HepG2 (cell line): ENCODE measurements around the gene EFNA3. TPM values are rescaled to one million over a fixed set of nuclear protein-coding genes. Genes with fewer than 3 reads are reported as not detected.

Experiments used
- ARID2 ChIP-seq: sonication (generic); formaldehyde crosslinking; IDR thresholded peaks from 2 replicates; pipeline ENCODE4 v1.8.1; 2022; ENCODE audit warnings: mild to moderate bottlenecking, missing genetic modification reagents, borderline replicate concordance
- HNRNPUL1 ChIP-seq: fragments of 200-400 bp; formaldehyde crosslinking; IDR thresholded peaks from 2 replicates; pipeline ENCODE4 v1.6.1; 2017; ENCODE audit warnings: low read depth, mild to moderate bottlenecking, low read length, moderate library complexity
- HOXA9 ChIP-seq: sonication (generic); formaldehyde crosslinking; IDR thresholded peaks from 2 replicates; pipeline ENCODE4 v1.8.1; 2022; ENCODE audit warnings: missing genetic modification reagents, mild to moderate bottlenecking, moderate library complexity, borderline replicate concordance
- KLF11 ChIP-seq: IDR thresholded peaks from 2 replicates; pipeline ENCODE4 v1.6.1; 2016; ENCODE audit warnings: missing compliant biosample characterization
- NR2F6 ChIP-seq, 2 experiments: IDR thresholded peaks; 2 replicates each; pipeline ENCODE4 v1.6.1; 2016; ENCODE audit warnings: antibody characterized with exemption in 1 of 2, mild to moderate bottlenecking in 1 of 2
- REXO4 ChIP-seq: sonication (generic); formaldehyde crosslinking; IDR thresholded peaks from 2 replicates; pipeline ENCODE4 v1.8.0; 2022; ENCODE audit warnings: missing genetic modification reagents, mild to moderate bottlenecking, borderline replicate concordance
- RFX3 ChIP-seq: IDR thresholded peaks from 2 replicates; pipeline ENCODE4 v1.6.1; 2016; ENCODE audit warnings: missing biosample characterization, missing genetic modification reagents
- TBX3 ChIP-seq: fragments of 450-650 bp; IDR thresholded peaks from 2 replicates; pipeline ENCODE4 v1.6.1; 2017; ENCODE audit warnings: antibody characterized with exemption, mild to moderate bottlenecking, inconsistent platforms, borderline replicate concordance
- ZBTB8A ChIP-seq: sonication (generic); formaldehyde crosslinking; IDR thresholded peaks from 2 replicates; pipeline ENCODE4 v1.4.0; 2020; ENCODE audit warnings: mild to moderate bottlenecking, low read depth, missing genetic modification reagents, borderline replicate concordance
- ZNF10 ChIP-seq: sonication (generic); formaldehyde crosslinking; IDR thresholded peaks from 2 replicates; pipeline ENCODE4 v1.4.0; 2020; ENCODE audit warnings: mild to moderate bottlenecking, low read depth, missing genetic modification reagents, borderline replicate concordance
- ZNF232 ChIP-seq: sonication (generic); formaldehyde crosslinking; IDR thresholded peaks from 2 replicates; pipeline ENCODE4 v1.4.0; 2020; ENCODE audit warnings: missing genetic modification reagents, borderline replicate concordance
- ZNF703 ChIP-seq: sonication (generic); formaldehyde crosslinking; IDR thresholded peaks from 2 replicates; pipeline ENCODE4 v1.5.1; 2020; ENCODE audit warnings: missing genetic modification reagents, mild to moderate bottlenecking, moderate library complexity, borderline replicate concordance
- ZNF878 ChIP-seq: sonication (generic); formaldehyde crosslinking; IDR thresholded peaks from 2 replicates; pipeline ENCODE4 v1.8.1; 2023; ENCODE audit warnings: mild to moderate bottlenecking, missing genetic modification reagents, moderate library complexity
- polyA plus RNA-seq, 8 experiments: library from polyadenylated mRNA; depleted of rRNA in 3 of 8; stranded (reverse) in 7 of 8; unstranded in 1 of 8; fragments of >200 nt; fragmentation: Illumina TruSeq in 4 of 8; extraction: Trizol in 4 of 8; gene quantifications; 2 replicates each; pipeline versions ENCODE4 v1.2.1 to v1.2.3, GENCODE V29; 2011 to 2016; ENCODE audit warnings: low read depth in 4 of 8, missing spikeins in 1 of 8, mixed read lengths in 1 of 8; ENCODE audit not compliant: insufficient read depth in 1 of 8
- total RNA-seq, 5 experiments: library from RNA; depleted of rRNA; stranded (reverse); fragments of >200 nt; fragmentation: Illumina TruSeq; extraction: Trizol; gene quantifications; 2 replicates each; pipeline ENCODE4 v1.2.3, GENCODE V29; 2016; ENCODE audit warnings: low read depth in 1 of 5
- TF ChIP-seq, protein P1 (sequence below): sonication (generic); IDR thresholded peaks from 2 replicates; pipeline ENCODE4 v1.6.1; 2016; ENCODE audit warnings: low read depth, borderline replicate concordance
- TF ChIP-seq, protein P2 (sequence below): sonication (generic); formaldehyde crosslinking; IDR thresholded peaks from 2 replicates; pipeline ENCODE4 v1.5.1; 2020; ENCODE audit warnings: mild to moderate bottlenecking, missing genetic modification reagents, moderate library complexity
- TF ChIP-seq, protein P3 (sequence below): sonication (generic); formaldehyde crosslinking; IDR thresholded peaks from 2 replicates; pipeline ENCODE4 v1.9.0; 2022; ENCODE audit warnings: missing genetic modification reagents, mild to moderate bottlenecking, borderline replicate concordance

EFNA3 gene
- total and polyA plus RNA-seq, 2 of the 13 experiments (the other 11 are each of a cell fraction or from before 2014, with no cell fraction given), result 1.0 to 5.7 TPM

DNA sequence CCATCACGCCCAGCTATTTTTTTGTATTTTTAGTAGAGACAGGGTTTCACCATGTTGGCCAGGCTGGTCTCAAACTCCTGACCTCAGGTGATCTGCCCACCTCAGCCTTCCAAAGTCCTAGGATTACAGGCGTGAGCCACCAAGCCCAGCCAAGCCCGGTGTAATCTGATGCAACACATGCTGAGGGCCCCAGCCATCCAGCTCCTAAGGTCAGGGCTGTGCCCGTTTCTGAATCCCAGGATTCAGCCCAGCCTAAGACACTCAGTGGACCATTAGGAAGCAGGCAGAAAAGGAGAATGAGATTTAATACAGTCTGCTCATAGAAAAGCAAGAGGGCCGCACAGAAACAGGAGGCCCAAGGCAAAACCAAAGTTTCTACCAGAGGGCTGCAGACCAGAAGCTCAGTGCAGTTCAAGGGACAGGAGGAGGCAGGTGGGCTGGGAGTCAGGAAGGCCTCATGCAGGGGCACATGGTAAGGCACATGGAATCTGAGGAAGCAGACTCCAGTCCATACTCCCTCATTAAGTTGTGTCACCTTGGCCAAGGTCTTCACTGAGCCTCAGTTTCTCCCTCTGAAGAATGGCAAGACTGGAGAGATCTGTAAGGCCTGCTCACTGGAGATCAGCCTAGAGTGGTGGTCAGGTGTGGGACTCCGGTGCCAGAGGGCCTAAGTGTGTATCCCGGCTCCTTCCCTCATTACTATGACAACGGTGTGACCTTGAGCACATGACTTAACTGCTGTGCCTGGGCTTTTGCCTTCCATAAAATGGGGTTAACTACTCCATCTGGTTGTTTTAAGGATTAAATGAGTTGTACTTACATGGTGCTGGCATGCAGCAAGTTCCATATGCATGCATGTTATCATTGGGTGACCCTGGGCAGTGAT, 29.9 kb upstream of the EFNA3 start (continued):
- TF ChIP-seq, protein P1, sequence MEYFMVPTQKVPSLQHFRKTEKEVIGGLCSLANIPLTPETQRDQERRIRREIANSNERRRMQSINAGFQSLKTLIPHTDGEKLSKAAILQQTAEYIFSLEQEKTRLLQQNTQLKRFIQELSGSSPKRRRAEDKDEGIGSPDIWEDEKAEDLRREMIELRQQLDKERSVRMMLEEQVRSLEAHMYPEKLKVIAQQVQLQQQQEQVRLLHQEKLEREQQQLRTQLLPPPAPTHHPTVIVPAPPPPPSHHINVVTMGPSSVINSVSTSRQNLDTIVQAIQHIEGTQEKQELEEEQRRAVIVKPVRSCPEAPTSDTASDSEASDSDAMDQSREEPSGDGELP, result no peak
- TF ChIP-seq RFX3 (CRISPR knock-in tag), result no peak
- TF ChIP-seq NR2F6 (IDR thresholded peaks at IDR 0.05), result no peak
- peak; percentile 44; the same call in 1 of the 2 replicates for TF ChIP-seq NR2F6 (CRISPR knock-in tag; IDR thresholded peaks at IDR 0.05)
- TF ChIP-seq ZBTB8A, result no peak
- TF ChIP-seq, protein P2, sequence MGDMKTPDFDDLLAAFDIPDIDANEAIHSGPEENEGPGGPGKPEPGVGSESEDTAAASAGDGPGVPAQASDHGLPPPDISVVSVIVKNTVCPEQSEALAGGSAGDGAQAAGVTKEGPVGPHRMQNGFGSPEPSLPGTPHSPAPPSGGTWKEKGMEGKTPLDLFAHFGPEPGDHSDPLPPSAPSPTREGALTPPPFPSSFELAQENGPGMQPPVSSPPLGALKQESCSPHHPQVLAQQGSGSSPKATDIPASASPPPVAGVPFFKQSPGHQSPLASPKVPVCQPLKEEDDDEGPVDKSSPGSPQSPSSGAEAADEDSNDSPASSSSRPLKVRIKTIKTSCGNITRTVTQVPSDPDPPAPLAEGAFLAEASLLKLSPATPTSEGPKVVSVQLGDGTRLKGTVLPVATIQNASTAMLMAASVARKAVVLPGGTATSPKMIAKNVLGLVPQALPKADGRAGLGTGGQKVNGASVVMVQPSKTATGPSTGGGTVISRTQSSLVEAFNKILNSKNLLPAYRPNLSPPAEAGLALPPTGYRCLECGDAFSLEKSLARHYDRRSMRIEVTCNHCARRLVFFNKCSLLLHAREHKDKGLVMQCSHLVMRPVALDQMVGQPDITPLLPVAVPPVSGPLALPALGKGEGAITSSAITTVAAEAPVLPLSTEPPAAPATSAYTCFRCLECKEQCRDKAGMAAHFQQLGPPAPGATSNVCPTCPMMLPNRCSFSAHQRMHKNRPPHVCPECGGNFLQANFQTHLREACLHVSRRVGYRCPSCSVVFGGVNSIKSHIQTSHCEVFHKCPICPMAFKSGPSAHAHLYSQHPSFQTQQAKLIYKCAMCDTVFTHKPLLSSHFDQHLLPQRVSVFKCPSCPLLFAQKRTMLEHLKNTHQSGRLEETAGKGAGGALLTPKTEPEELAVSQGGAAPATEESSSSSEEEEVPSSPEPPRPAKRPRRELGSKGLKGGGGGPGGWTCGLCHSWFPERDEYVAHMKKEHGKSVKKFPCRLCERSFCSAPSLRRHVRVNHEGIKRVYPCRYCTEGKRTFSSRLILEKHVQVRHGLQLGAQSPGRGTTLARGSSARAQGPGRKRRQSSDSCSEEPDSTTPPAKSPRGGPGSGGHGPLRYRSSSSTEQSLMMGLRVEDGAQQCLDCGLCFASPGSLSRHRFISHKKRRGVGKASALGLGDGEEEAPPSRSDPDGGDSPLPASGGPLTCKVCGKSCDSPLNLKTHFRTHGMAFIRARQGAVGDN (CRISPR knock-in tag), result 0 out of 2 replicates have a peak, but pooled peaks have one; percentile 33
- TF ChIP-seq, protein P3, sequence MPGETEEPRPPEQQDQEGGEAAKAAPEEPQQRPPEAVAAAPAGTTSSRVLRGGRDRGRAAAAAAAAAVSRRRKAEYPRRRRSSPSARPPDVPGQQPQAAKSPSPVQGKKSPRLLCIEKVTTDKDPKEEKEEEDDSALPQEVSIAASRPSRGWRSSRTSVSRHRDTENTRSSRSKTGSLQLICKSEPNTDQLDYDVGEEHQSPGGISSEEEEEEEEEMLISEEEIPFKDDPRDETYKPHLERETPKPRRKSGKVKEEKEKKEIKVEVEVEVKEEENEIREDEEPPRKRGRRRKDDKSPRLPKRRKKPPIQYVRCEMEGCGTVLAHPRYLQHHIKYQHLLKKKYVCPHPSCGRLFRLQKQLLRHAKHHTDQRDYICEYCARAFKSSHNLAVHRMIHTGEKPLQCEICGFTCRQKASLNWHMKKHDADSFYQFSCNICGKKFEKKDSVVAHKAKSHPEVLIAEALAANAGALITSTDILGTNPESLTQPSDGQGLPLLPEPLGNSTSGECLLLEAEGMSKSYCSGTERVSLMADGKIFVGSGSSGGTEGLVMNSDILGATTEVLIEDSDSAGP (CRISPR knock-in tag), result no peak
- no peak for TF ChIP-seq ZNF878 (CRISPR knock-in tag)
- TF ChIP-seq ZNF232 (CRISPR knock-in tag), result no peak
- TF ChIP-seq REXO4 (CRISPR knock-in tag), result no peak
- TF ChIP-seq ARID2, result no peak
- TF ChIP-seq ZNF10, result no peak
- no peak for TF ChIP-seq HNRNPUL1
- no peak for TF ChIP-seq ZNF703 (CRISPR knock-in tag)
- no peak for TF ChIP-seq KLF11
- no peak for TF ChIP-seq TBX3
- TF ChIP-seq HOXA9 (CRISPR knock-in tag), result no peak
